GM23338 (cell line): Measurements from ENCODE around the gene HSH2D. TPM values are rescaled to one million over a fixed set of nuclear protein-coding genes. Genes with fewer than 3 reads are reported as not detected.

ENCODE experiments used
- ATAC-seq: fragments of 200-7000 bp; cut with Tn5 transposase; 3 replicates; pipeline ENCODE4 v1.9.1; 2020
- DNase-seq: peaks from one replicate; pipeline ENCODE4 v3.0.0-alpha.2; 2015; ENCODE audit warnings: low spot score
- H2AFZ ChIP-seq: fragments of 200-600 bp; sonication (generic); 2 replicates; pipeline ENCODE4 v1.8.0; 2016; ENCODE audit warnings: antibody characterized with exemption, mild to moderate bottlenecking, moderate library complexity
- H3F3A ChIP-seq: fragments of 200-600 bp; sonication (generic); replicated peaks from 2 replicates; pipeline ENCODE4 v1.8.0; 2017; ENCODE audit warnings: antibody characterized with exemption, mixed run types, low read depth
- H3K27ac ChIP-seq: fragments of 200-600 bp; sonication (generic); 2 replicates; pipeline ENCODE4 v1.6.1; 2016; ENCODE audit warnings: low read depth
- H3K27me3 ChIP-seq: fragments of 200-600 bp; sonication (generic); 2 replicates; pipeline ENCODE4 v1.8.0; 2016; ENCODE audit warnings: mild to moderate bottlenecking, mixed run types, moderate library complexity; ENCODE audit not compliant: insufficient read depth
- H3K36me3 ChIP-seq: fragments of 200-600 bp; sonication (generic); 2 replicates; pipeline ENCODE4 v1.8.0; 2016; ENCODE audit warnings: mild to moderate bottlenecking; ENCODE audit not compliant: insufficient read depth
- H3K4me1 ChIP-seq: fragments of 200-600 bp; sonication (generic); 2 replicates; pipeline ENCODE4 v1.8.0; 2016; ENCODE audit warnings: mild to moderate bottlenecking, moderate library complexity; ENCODE audit not compliant: insufficient read depth
- H3K4me2 ChIP-seq: fragments of 200-600 bp; sonication (generic); 2 replicates; pipeline ENCODE4 v1.7.1; 2017; ENCODE audit warnings: mixed run types
- H3K4me3 ChIP-seq: fragments of 200-600 bp; sonication (generic); 2 replicates; pipeline ENCODE4 v1.6.1; 2016; ENCODE audit warnings: mixed run types
- H3K79me2 ChIP-seq: fragments of 200-600 bp; sonication (generic); replicated peaks from 2 replicates; pipeline ENCODE4 v1.8.0; 2017; ENCODE audit warnings: mild to moderate bottlenecking; ENCODE audit not compliant: insufficient read depth
- H3K9me2 ChIP-seq: fragments of 200-600 bp; sonication (generic); 2 replicates; pipeline ENCODE4 v1.8.0; 2017; ENCODE audit not compliant: insufficient read depth
- H4K20me1 ChIP-seq: fragments of 200-600 bp; sonication (generic); replicated peaks from 2 replicates; pipeline ENCODE4 v1.8.0; 2017; ENCODE audit warnings: mild to moderate bottlenecking; ENCODE audit not compliant: insufficient read depth
- H3K27ac Mint-ChIP-seq: 2 replicates; pipeline ENCODE4 v1.8.0; 2020; ENCODE audit warnings: inconsistent platforms, mild to moderate bottlenecking, moderate library complexity, mixed read lengths
- H3K27me3 Mint-ChIP-seq: 3 replicates; pipeline ENCODE4 v1.8.0; 2022; ENCODE audit warnings: low read depth, mild to moderate bottlenecking, moderate library complexity, mixed read lengths, inconsistent platforms; ENCODE audit not compliant: insufficient read depth, poor library complexity
- H3K36me3 Mint-ChIP-seq: 3 replicates; pipeline ENCODE4 v1.8.0; 2021; ENCODE audit warnings: low read depth, mild to moderate bottlenecking, inconsistent platforms, moderate library complexity, mixed read lengths
- H3K4me1 Mint-ChIP-seq: 3 replicates; pipeline ENCODE4 v1.8.0; 2020; ENCODE audit warnings: mild to moderate bottlenecking, inconsistent platforms, mixed read lengths
- H3K4me3 Mint-ChIP-seq: 3 replicates; pipeline ENCODE4 v1.8.0; 2021; ENCODE audit warnings: moderate library complexity, mild to moderate bottlenecking, inconsistent platforms, mixed read lengths
- H3K9me3 Mint-ChIP-seq: 3 replicates; pipeline ENCODE4 v1.8.0; 2020; ENCODE audit warnings: moderate library complexity, mild to moderate bottlenecking, inconsistent platforms, mixed read lengths
- EZH2phosphoT487 ChIP-seq: fragments of 200-600 bp; sonication (generic); IDR thresholded peaks from one replicate; pipeline ENCODE4 v1.8.1; 2018; ENCODE audit warnings: antibody characterized with exemption; ENCODE audit not compliant: unreplicated experiment
- POLR2AphosphoS5 ChIP-seq: IDR thresholded peaks from 2 replicates; pipeline ENCODE4 v1.6.1; 2016; ENCODE audit warnings: antibody characterized with exemption, low read depth
- REST ChIP-seq: IDR thresholded peaks from one replicate; pipeline ENCODE4 v1.6.1; 2018; ENCODE audit warnings: antibody characterized with exemption; ENCODE audit not compliant: unreplicated experiment
- ZNF114 ChIP-seq: fragments of 250-450 bp; sonication (Bioruptor Pico); IDR thresholded peaks from 2 replicates; pipeline ENCODE4 v1.5.0; 2020; ENCODE audit warnings: mild to moderate bottlenecking, moderate library complexity
- ZNF331 ChIP-seq: fragments of 250-450 bp; sonication (Bioruptor Pico); IDR thresholded peaks from 2 replicates; pipeline ENCODE4 v1.5.0; 2020; ENCODE audit warnings: low read depth, mild to moderate bottlenecking, moderate library complexity
- ZNF462 ChIP-seq: fragments of 250-450 bp; sonication (Bioruptor Pico); IDR thresholded peaks from 2 replicates; pipeline ENCODE4 v1.5.0; 2020; ENCODE audit warnings: mild to moderate bottlenecking, moderate library complexity
- polyA plus RNA-seq: library from polyadenylated mRNA; unstranded; fragments of >200 nt; fragmentation: Nextera tagmentation; extraction: Ambion mirVana; gene quantifications from 2 replicates; pipeline ENCODE4 v1.2.1, GENCODE V29; 2016
- total RNA-seq: library from RNA; depleted of rRNA; stranded (reverse); fragments of >200 nt; shearing (Covaris generic); gene quantifications from 2 replicates; pipeline ENCODE4 v1.2.3, GENCODE V29; 2014

HSH2D gene
- total and polyA plus RNA-seq, 2 experiments from 2014 or later, result 0.81 to 1.4 TPM

- H3K4me3 Mint-ChIP-seq, result no peak overlapping the region
- H3K4me1 Mint-ChIP-seq, result no peaks in the 10 kb centered on the region
- Histone ChIP-seq H3K9me2 (no peaks in the 10 kb centered on the region), H3K4me3 (no peak overlapping the region), H3K79me2 (0 out of 2 replicates have a peak, but pooled peaks cover 4% of the 10 kb centered on the region), H3K27me3 (no peaks in the 10 kb centered on the region), H3F3A (0 out of 2 replicates have a peak, but pooled peaks cover 6% of the 10 kb centered on the region), H4K20me1 (peaks cover 10% of the 10 kb centered on the region; the same call in 1 of the 2 replicates), H3K36me3 (peaks cover 83% of the 10 kb centered on the region), H3K4me1 (no peaks in the 10 kb centered on the region), H2AFZ (no peak overlapping the region), H3K27ac (no peak overlapping the region), H3K4me2 (no peak overlapping the region)
- ATAC-seq, result no peak
- TF ChIP-seq REST (no peak), ZNF331 (CRISPR knock-in tag) (no peak), EZH2phosphoT487 (no peak), POLR2AphosphoS5 (no peak), ZNF114 (CRISPR knock-in tag) (no peak), ZNF462 (CRISPR knock-in tag) (no peak)
- no peak for DNase-seq
- no peak overlapping the region for H3K27ac Mint-ChIP-seq
- no peaks in the 10 kb centered on the region for H3K9me3 Mint-ChIP-seq
- peaks cover 95% of the 10 kb centered on the region for H3K36me3 Mint-ChIP-seq
- peaks cover 4% of the 10 kb centered on the region for H3K27me3 Mint-ChIP-seq
These were observed 48.4 kb upstream of the HSH2D start for GRCh38 chr19:16095071-16095571.
